HepG2 (cell line): Measurements from ENCODE around the gene DDX39B. TPM values are rescaled to one million over a fixed set of nuclear protein-coding genes. Genes with fewer than 3 reads are reported as not detected.

Experiments used
- ARHGAP35 ChIP-seq: sonication (generic); formaldehyde crosslinking; IDR thresholded peaks from 2 replicates; pipeline ENCODE4 v1.9.0; 2022; ENCODE audit warnings: mild to moderate bottlenecking, inconsistent platforms, moderate library complexity, missing genetic modification reagents, borderline replicate concordance
- ATRX ChIP-seq: sonication (generic); formaldehyde crosslinking; IDR thresholded peaks from 2 replicates; pipeline ENCODE4 v1.4.0; 2020; ENCODE audit warnings: missing genetic modification reagents, borderline replicate concordance
- CBX5 ChIP-seq: sonication (generic); formaldehyde crosslinking; IDR thresholded peaks from 2 replicates; pipeline ENCODE4 v1.4.0; 2020; ENCODE audit warnings: missing genetic modification reagents, borderline replicate concordance
- CENPX ChIP-seq: sonication (generic); formaldehyde crosslinking; IDR thresholded peaks from 2 replicates; pipeline ENCODE4 v1.9.0; 2021; ENCODE audit warnings: mild to moderate bottlenecking, missing genetic modification reagents, moderate library complexity
- GLI4 ChIP-seq: sonication (generic); formaldehyde crosslinking; IDR thresholded peaks from 2 replicates; pipeline ENCODE4 v1.5.1; 2020; ENCODE audit warnings: missing genetic modification reagents, mild to moderate bottlenecking, moderate library complexity, borderline replicate concordance
- KDM3A ChIP-seq: IDR thresholded peaks from 2 replicates; pipeline ENCODE4 v1.6.1; 2018; ENCODE audit warnings: low read depth, missing compliant biosample characterization
- MEIS1 ChIP-seq: sonication (generic); formaldehyde crosslinking; IDR thresholded peaks from 2 replicates; pipeline ENCODE4 v1.9.0; 2021; ENCODE audit warnings: mild to moderate bottlenecking, missing genetic modification reagents, moderate library complexity, borderline replicate concordance
- PAWR ChIP-seq: sonication (generic); formaldehyde crosslinking; IDR thresholded peaks from 2 replicates; pipeline ENCODE4 v1.4.0; 2020; ENCODE audit warnings: missing genetic modification reagents, mild to moderate bottlenecking, borderline replicate concordance
- POLR2G ChIP-seq: fragments of 200-400 bp; formaldehyde crosslinking; IDR thresholded peaks from 2 replicates; pipeline ENCODE4 v1.6.1; 2018; ENCODE audit warnings: mild to moderate bottlenecking, low read depth, low read length, moderate library complexity
- SSRP1 ChIP-seq: IDR thresholded peaks from 2 replicates; pipeline ENCODE4 v1.6.1; 2016; ENCODE audit warnings: control low read depth
- TBP ChIP-seq: sonication (generic); formaldehyde crosslinking; IDR thresholded peaks from 2 replicates; pipeline ENCODE4 v1.5.0; 2020; ENCODE audit warnings: missing genetic modification reagents
- ZBTB38 ChIP-seq: sonication (generic); formaldehyde crosslinking; IDR thresholded peaks from 2 replicates; pipeline ENCODE4 v1.5.1; 2020; ENCODE audit warnings: mild to moderate bottlenecking, missing genetic modification reagents
- ZFP90 ChIP-seq: sonication (generic); formaldehyde crosslinking; IDR thresholded peaks from 2 replicates; pipeline ENCODE4 v1.8.0; 2022; ENCODE audit warnings: missing genetic modification reagents, mild to moderate bottlenecking, inconsistent platforms, borderline replicate concordance
- ZFX ChIP-seq: sonication (generic); formaldehyde crosslinking; IDR thresholded peaks from 2 replicates; pipeline ENCODE4 v1.4.0; 2020; ENCODE audit warnings: mild to moderate bottlenecking, low read depth, missing genetic modification reagents, moderate library complexity
- ZNF253 ChIP-seq: sonication (generic); formaldehyde crosslinking; IDR thresholded peaks from 2 replicates; pipeline ENCODE4 v1.8.0; 2022; ENCODE audit warnings: mild to moderate bottlenecking, missing genetic modification reagents, borderline replicate concordance
- ZNF367 ChIP-seq: sonication (generic); formaldehyde crosslinking; IDR thresholded peaks from 2 replicates; pipeline ENCODE4 v1.4.0; 2020; ENCODE audit warnings: missing genetic modification reagents, borderline replicate concordance
- ZNF777 ChIP-seq: sonication (generic); formaldehyde crosslinking; IDR thresholded peaks from 2 replicates; pipeline ENCODE4 v1.4.0; 2020; ENCODE audit warnings: missing genetic modification reagents
- ZNF781 ChIP-seq: sonication (generic); formaldehyde crosslinking; IDR thresholded peaks from 2 replicates; pipeline ENCODE4 v1.5.1; 2020; ENCODE audit warnings: borderline replicate concordance, mild to moderate bottlenecking, missing genetic modification reagents; ENCODE audit errors: not compliant biosample characterization
- polyA plus RNA-seq, 8 experiments: library from polyadenylated mRNA; depleted of rRNA in 3 of 8; stranded (reverse) in 7 of 8; unstranded in 1 of 8; fragments of >200 nt; fragmentation: Illumina TruSeq in 4 of 8; extraction: Trizol in 4 of 8; gene quantifications; 2 replicates each; pipeline versions ENCODE4 v1.2.1 to v1.2.3, GENCODE V29; 2011 to 2016; ENCODE audit warnings: low read depth in 4 of 8, missing spikeins in 1 of 8, mixed read lengths in 1 of 8; ENCODE audit not compliant: insufficient read depth in 1 of 8
- total RNA-seq, 5 experiments: library from RNA; depleted of rRNA; stranded (reverse); fragments of >200 nt; fragmentation: Illumina TruSeq; extraction: Trizol; gene quantifications; 2 replicates each; pipeline ENCODE4 v1.2.3, GENCODE V29; 2016; ENCODE audit warnings: low read depth in 1 of 5
- TF ChIP-seq, protein P1 (sequence below): sonication (generic); formaldehyde crosslinking; IDR thresholded peaks from 2 replicates; pipeline ENCODE4 v1.4.0; 2020; ENCODE audit warnings: missing genetic modification reagents
- TF ChIP-seq, protein P2 (sequence below): sonication (generic); formaldehyde crosslinking; IDR thresholded peaks from 2 replicates; pipeline ENCODE4 v1.5.0; 2020; ENCODE audit warnings: missing genetic modification reagents
- TF ChIP-seq, protein P3 (sequence below), 2 experiments: sonication (generic) in 1 of 2; formaldehyde crosslinking in 1 of 2; IDR thresholded peaks; 2 replicates each; pipeline versions ENCODE4 v1.5.1 to v1.6.1; 2011 to 2020; ENCODE audit warnings: borderline replicate concordance in 1 of 2, low read depth in 1 of 2, low read length in 1 of 2, mild to moderate bottlenecking in 1 of 2, missing genetic modification reagents in 1 of 2, moderate library complexity in 1 of 2
- TF ChIP-seq, protein P4 (sequence below): sonication (generic); formaldehyde crosslinking; IDR thresholded peaks from 2 replicates; pipeline ENCODE4 v1.5.0; 2020; ENCODE audit warnings: missing genetic modification reagents

Gene DDX39B
- total and polyA plus RNA-seq, 2 of the 13 experiments (the other 11 are each of a cell fraction or from before 2014, with no cell fraction given): 570 to 678 TPM

DNA sequence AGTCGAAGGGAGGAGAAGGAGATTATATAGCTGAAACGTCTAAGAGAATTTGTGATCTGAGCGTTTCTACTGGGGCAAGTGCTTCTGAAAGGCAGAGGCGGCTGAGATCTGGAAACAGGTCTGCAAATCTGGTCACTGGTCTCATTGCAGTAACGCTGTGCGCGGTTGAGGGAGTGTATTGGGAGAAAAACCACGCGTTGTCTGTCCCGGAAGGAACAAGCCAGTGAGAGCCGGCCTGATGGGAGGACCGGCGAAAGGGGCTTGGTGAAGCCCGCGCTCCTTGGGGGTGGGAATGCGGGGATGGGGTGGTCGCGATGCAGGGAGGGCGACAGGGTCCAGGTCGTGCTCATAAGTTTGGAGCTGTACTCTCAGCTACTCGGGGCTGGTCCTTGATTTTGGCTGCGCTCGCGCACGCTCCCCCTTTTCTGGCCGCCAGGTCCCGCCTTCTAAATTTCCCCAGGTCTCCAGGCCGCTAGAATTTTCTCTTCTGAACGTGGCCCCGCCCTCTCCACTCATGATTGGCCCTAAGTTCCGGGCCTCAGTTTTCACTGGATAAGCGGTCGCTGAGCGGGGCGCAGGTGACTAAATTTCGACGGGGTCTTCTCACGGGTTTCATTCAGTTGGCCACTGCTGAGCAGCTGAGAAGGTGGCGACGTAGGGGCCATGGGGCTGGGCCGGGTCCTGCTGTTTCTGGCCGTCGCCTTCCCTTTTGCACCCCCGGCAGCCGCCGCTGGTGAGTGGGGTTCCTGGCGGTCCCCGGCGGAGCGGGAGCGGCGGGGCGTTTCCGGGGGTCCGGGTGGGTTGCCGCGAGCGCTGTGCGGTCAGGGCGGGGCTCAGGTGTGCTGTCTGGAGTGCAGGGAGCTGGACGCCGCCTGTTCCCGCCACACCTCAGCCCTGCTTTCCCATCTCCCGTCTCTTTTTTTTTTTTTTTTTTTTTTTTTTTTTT is 44.0 kb downstream of the DDX39B start, which contains the start of gene MICB (continued):
- TF ChIP-seq, protein P1, sequence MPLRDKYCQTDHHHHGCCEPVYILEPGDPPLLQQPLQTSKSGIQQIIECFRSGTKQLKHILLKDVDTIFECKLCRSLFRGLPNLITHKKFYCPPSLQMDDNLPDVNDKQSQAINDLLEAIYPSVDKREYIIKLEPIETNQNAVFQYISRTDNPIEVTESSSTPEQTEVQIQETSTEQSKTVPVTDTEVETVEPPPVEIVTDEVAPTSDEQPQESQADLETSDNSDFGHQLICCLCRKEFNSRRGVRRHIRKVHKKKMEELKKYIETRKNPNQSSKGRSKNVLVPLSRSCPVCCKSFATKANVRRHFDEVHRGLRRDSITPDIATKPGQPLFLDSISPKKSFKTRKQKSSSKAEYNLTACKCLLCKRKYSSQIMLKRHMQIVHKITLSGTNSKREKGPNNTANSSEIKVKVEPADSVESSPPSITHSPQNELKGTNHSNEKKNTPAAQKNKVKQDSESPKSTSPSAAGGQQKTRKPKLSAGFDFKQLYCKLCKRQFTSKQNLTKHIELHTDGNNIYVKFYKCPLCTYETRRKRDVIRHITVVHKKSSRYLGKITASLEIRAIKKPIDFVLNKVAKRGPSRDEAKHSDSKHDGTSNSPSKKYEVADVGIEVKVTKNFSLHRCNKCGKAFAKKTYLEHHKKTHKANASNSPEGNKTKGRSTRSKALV (CRISPR knock-in tag): peak; percentile 36; the same call in 1 of the 2 replicates
- TF ChIP-seq ZFX (0 out of 2 replicates have a peak, but pooled peaks have one; percentile 45), PAWR (CRISPR knock-in tag) (no peak), KDM3A (no peak), ZBTB38 (CRISPR knock-in tag) (peak; percentile 50; the same call in 1 of the 2 replicates), ARHGAP35 (CRISPR knock-in tag) (no peak), MEIS1 (CRISPR knock-in tag) (no peak), TBP (CRISPR knock-in tag) (no peak), CENPX (no peak), ZNF367 (CRISPR knock-in tag) (no peak), ZNF253 (CRISPR knock-in tag) (no peak), ATRX (CRISPR knock-in tag) (no peak), ZNF777 (CRISPR knock-in tag) (peak; percentile 90), GLI4 (CRISPR knock-in tag) (0 out of 2 replicates have a peak, but pooled peaks have one; percentile 17), CBX5 (CRISPR knock-in tag) (0 out of 2 replicates have a peak, but pooled peaks have one; percentile 23), POLR2G (peak; percentile 60; the same call in 1 of the 2 replicates), ZNF781 (CRISPR knock-in tag) (peak; percentile 42), SSRP1 (CRISPR knock-in tag) (no peak), ZFP90 (CRISPR knock-in tag) (no peak)
- TF ChIP-seq, protein P2, sequence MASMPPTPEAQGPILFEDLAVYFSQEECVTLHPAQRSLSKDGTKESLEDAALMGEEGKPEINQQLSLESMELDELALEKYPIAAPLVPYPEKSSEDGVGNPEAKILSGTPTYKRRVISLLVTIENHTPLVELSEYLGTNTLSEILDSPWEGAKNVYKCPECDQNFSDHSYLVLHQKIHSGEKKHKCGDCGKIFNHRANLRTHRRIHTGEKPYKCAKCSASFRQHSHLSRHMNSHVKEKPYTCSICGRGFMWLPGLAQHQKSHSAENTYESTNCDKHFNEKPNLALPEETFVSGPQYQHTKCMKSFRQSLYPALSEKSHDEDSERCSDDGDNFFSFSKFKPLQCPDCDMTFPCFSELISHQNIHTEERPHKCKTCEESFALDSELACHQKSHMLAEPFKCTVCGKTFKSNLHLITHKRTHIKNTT (CRISPR knock-in tag): no peak
- TF ChIP-seq, protein P3, sequence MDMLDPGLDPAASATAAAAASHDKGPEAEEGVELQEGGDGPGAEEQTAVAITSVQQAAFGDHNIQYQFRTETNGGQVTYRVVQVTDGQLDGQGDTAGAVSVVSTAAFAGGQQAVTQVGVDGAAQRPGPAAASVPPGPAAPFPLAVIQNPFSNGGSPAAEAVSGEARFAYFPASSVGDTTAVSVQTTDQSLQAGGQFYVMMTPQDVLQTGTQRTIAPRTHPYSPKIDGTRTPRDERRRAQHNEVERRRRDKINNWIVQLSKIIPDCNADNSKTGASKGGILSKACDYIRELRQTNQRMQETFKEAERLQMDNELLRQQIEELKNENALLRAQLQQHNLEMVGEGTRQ (IDR thresholded peaks at IDR 0.05; ENCODE audit: low read depth, low read length): no peak
- TF ChIP-seq, protein P3 (CRISPR knock-in tag; IDR thresholded peaks at IDR 0.05; ENCODE audit: borderline replicate concordance): 0 out of 2 replicates have a peak, but pooled peaks have one; percentile 25
- TF ChIP-seq, protein P4, sequence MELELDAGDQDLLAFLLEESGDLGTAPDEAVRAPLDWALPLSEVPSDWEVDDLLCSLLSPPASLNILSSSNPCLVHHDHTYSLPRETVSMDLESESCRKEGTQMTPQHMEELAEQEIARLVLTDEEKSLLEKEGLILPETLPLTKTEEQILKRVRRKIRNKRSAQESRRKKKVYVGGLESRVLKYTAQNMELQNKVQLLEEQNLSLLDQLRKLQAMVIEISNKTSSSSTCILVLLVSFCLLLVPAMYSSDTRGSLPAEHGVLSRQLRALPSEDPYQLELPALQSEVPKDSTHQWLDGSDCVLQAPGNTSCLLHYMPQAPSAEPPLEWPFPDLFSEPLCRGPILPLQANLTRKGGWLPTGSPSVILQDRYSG: no peak
